Thoracic aorta (tissue), 2 donors: ENCODE data around the gene FHIT. TPM values are rescaled to one million over a fixed set of nuclear protein-coding genes. Genes with fewer than 3 reads are reported as not detected.

Experiments
- ATAC-seq: fragments of 150-250 bp; one replicate; pipeline ENCODE4 v1.8.0; 2017; ENCODE audit warnings: low read depth; ENCODE audit not compliant: insufficient number of reproducible peaks, low FRiP score
- DNase-seq: peaks from one replicate; pipeline ENCODE4 v3.0.0-alpha.2; 2020; ENCODE audit warnings: low spot score
- H3K27ac ChIP-seq, 2 donors: fragments of 200-600 bp; sonication (generic); 1 replicate in 1 of 2; 2 replicates in 1 of 2; pipeline ENCODE4 v1.5.1; 2016; ENCODE audit warnings: mild to moderate bottlenecking in 2 of 2, moderate library complexity in 2 of 2
- H3K27me3 ChIP-seq: fragments of 200-600 bp; sonication (generic); replicated peaks from 2 replicates; pipeline ENCODE4 v1.6.0; 2016; ENCODE audit warnings: mild to moderate bottlenecking; ENCODE audit not compliant: insufficient read depth
- H3K36me3 ChIP-seq: fragments of 200-600 bp; sonication (generic); one replicate; pipeline ENCODE4 v1.5.1; 2016
- H3K4me1 ChIP-seq, 2 donors: fragments of 200-600 bp; sonication (generic); 1 replicate in 1 of 2; 2 replicates in 1 of 2; pipeline versions ENCODE4 v1.5.1 to v1.6.0; 2016; ENCODE audit warnings: low read depth in 2 of 2, mild to moderate bottlenecking in 1 of 2; ENCODE audit not compliant: control insufficient read depth in 1 of 2
- H3K4me3 ChIP-seq: fragments of 200-600 bp; sonication (generic); 2 replicates; pipeline ENCODE4 v1.5.1; 2016; ENCODE audit warnings: mild to moderate bottlenecking
- H3K9me3 ChIP-seq: fragments of 200-600 bp; sonication (generic); 2 replicates; pipeline ENCODE4 v1.5.1; 2016
- CTCF ChIP-seq: fragments of 200-600 bp; sonication (generic); IDR thresholded peaks from one replicate; pipeline ENCODE4 v1.5.1; 2019; ENCODE audit warnings: antibody characterized with exemption
- total RNA-seq, 2 donors: library from RNA; depleted of rRNA; stranded (reverse); fragments of >200 nt; gene quantifications; one replicate each; pipeline versions ENCODE4 v1.1.0 to v1.2.3, GENCODE V29; 2016

The FHIT gene
- total RNA-seq, 2 donors from 2014 or later = 2.0 to 2.3 TPM

GRCh38 chr3:59774000-59774399 is 1477.3 kb downstream of the FHIT start:
- no peaks in the 10 kb centered on the region for H3K4me1 ChIP-seq
- ATAC-seq (no peak), DNase-seq (no peak)
- H3K36me3 ChIP-seq = no peaks in the 10 kb centered on the region
- no peaks in the 10 kb centered on the region for H3K27me3 ChIP-seq
- no peak for TF ChIP-seq CTCF
- no peaks in the 10 kb centered on the region for H3K9me3 ChIP-seq
- no peak overlapping the region for H3K27ac ChIP-seq
- no peak overlapping the region for H3K4me3 ChIP-seq

- no peaks in the 10 kb centered on the region for H3K27me3 ChIP-seq
- H3K9me3 ChIP-seq = no peaks in the 10 kb centered on the region
- no peaks in the 10 kb centered on the region for H3K36me3 ChIP-seq
- TF ChIP-seq CTCF = no peak
- no peaks in the 10 kb centered on the region for H3K4me1 ChIP-seq
- no peak overlapping the region for H3K4me3 ChIP-seq
- no peak overlapping the region for H3K27ac ChIP-seq
- DNase-seq (no peak), ATAC-seq (no peak)
These were observed 1478.5 kb downstream of the FHIT start for GRCh38 chr3:59772416-59773408.

- H3K4me3 ChIP-seq = no peak overlapping the region
- H3K27me3 ChIP-seq = no peaks in the 10 kb centered on the region
- ATAC-seq (no peak), DNase-seq (no peak)
- H3K36me3 ChIP-seq = no peaks in the 10 kb centered on the region
- no peak for TF ChIP-seq CTCF
- no peaks in the 10 kb centered on the region for H3K4me1 ChIP-seq
- no peaks in the 10 kb centered on the region for H3K9me3 ChIP-seq
- no peak overlapping the region for H3K27ac ChIP-seq
These were observed 1479.5 kb downstream of the FHIT start for GRCh38 chr3:59771768-59772181.

- ATAC-seq = no peak
- no peak for DNase-seq
- Histone ChIP-seq H3K4me1 (no peaks in the 10 kb centered on the region), H3K27me3 (no peaks in the 10 kb centered on the region), H3K27ac (no peak overlapping the region), H3K9me3 (no peaks in the 10 kb centered on the region), H3K36me3 (no peaks in the 10 kb centered on the region), H3K4me3 (no peak overlapping the region)
- TF ChIP-seq CTCF = no peak
These were observed 1482.0 kb downstream of the FHIT start for GRCh38 chr3:59769127-59769750.

GRCh38 chr3:59766200-59766872 is 1484.9 kb downstream of the FHIT start:
- no peak overlapping the region for H3K27ac ChIP-seq
- no peak for DNase-seq

More at GRCh38 chr3:59766200-59766872, 1484.9 kb downstream of the FHIT start:
- no peak for ATAC-seq
- TF ChIP-seq CTCF = no peak
- no peaks in the 10 kb centered on the region for H3K9me3 ChIP-seq
- H3K4me1 ChIP-seq = no peaks in the 10 kb centered on the region
- no peaks in the 10 kb centered on the region for H3K27me3 ChIP-seq
- H3K4me3 ChIP-seq = no peak overlapping the region
- H3K36me3 ChIP-seq = no peaks in the 10 kb centered on the region
